Measurements from ENCODE around the gene UPK1A. TPM values are rescaled to one million over a fixed set of nuclear protein-coding genes. Genes with fewer than 3 reads are reported as not detected.

Gene UPK1A
- total and polyA plus RNA-seq, 10 of the 15 experiments (the other 5 are each of a cell fraction or from before 2014, with no cell fraction given), result 0.15 to 1.9 (median 0.26) TPM; not detected in 7

DNA sequence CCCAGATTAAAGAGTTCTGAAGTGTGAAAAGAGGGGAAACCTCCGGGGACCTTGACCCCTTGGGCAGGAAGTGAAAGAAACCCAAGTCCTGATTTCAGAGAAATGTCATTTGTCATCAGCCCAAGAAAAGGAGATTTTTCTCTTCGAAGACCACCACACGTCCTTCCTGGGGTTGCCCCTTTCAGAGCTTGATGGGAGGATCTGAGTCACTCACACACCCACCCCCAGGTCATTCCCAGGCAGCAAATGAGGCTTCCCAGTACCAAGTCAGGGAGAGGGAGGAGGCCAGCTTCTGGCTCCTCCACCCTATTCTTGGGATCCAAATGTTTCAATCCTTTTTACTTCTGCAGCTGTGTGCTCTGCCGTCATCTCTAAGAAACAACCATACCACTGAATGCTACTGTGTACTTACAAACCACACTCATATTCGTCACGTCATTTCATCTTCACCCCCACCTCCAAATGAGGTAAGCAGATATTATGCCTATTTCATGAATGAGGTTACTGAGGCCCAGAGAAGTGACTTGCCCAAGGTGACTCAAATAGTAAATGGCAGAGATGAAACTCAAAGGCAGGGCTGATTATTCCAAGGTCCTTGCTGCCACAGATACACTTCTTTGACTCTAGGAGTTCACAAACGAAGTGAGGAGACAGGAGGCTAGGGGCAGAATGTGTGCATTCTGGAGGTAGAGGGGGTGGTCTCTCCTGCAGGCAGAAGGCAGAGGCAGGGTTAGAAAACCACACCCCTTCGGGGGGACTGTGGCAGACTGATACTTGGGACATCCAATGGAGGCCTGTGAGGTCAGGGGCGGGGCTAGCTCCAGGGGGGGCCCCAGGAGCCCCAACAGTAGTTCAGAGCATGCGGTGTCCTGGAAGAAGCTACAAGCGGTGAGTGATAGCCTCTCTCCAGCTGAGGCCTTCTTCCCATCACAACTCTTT lies 46.5 kb downstream of the UPK1A start:
- under 1% methylated on average over 11 of the region's 11 CpGs for WGBS (ENCODE audit: insufficient coverage, insufficient replicate concordance, low lambda C conversion rate, missing lambda C conversion rate)
- RAD21 ChIA-PET (ENCODE audit: unreplicated experiment), result interaction anchor here (0.5 to 6.3 kb wide), 11 partner anchors 14 to 218 kb away, joined by 3 to 430 read pairs (median 7); partner anchors contain the start of genes IGFLR1, LIN37 and ZBTB32
- Histone ChIP-seq H3K9me3 (replicated peaks; ENCODE audit: control insufficient read depth, insufficient read depth, low read length) (no peaks in the 10 kb centered on the region), H3K27me3 (replicated peaks in 1 of 2; ENCODE audit: control insufficient read depth in 2 of 2, insufficient read depth in 2 of 2, low read length in 1 of 2) (no peaks in the 10 kb centered on the region), H3K9ac (ENCODE audit: control insufficient read depth, insufficient read depth, low read length) (peak overlapping the region; percentile 77), H4K20me1 (ENCODE audit: control insufficient read depth, insufficient read depth) (no peaks in the 10 kb centered on the region), H3K4me3 (peak overlapping the region; percentile 82), H3K79me2 (ENCODE audit: control insufficient read depth, insufficient read depth, low read length) (peaks cover 49% of the 10 kb centered on the region), H2AFZ (ENCODE audit: control insufficient read depth, low read depth, low read length) (peak overlapping the region; percentile 8), H3K4me1 (ENCODE audit: control insufficient read depth, insufficient read depth, low read length) (peaks cover 43% of the 10 kb centered on the region), H3K4me2 (ENCODE audit: control insufficient read depth, insufficient read depth) (peak overlapping the region; percentile 99), H3K36me3 (ENCODE audit: control insufficient read depth in 2 of 2, insufficient read depth in 2 of 2, low read length in 1 of 2) (no peaks in the 10 kb centered on the region; a peak in 1 of 4 replicates), H3K27ac (ENCODE audit: control insufficient read depth, insufficient read depth) (peak overlapping the region; percentile 95)
- BruUV-seq (replicated peaks), result TSS peak; percentile 78
- POLR2A ChIA-PET, result interaction anchor here (0.5 to 12.1 kb wide), 14 partner anchors 14 to 367 kb away, joined by 3 to 516 read pairs (median 4); partner anchors contain the start of genes IGFLR1, LIN37, PSENEN and U2AF1L4
- peak; percentile 82 for DNase-seq (ENCODE audit: low read depth, low spot score)
- SMC1A ChIA-PET (ENCODE audit: uncharacterized antibody, unreplicated experiment), result interaction anchor here (0.7 to 6.3 kb wide), 8 partner anchors 15 to 336 kb away, joined by 3 to 375 read pairs (median 5); partner anchors contain the start of genes COX6B1, IGFLR1, PSENEN and U2AF1L4
- FAIRE-seq, result peak; percentile 77
- peak; percentile 32 for ATAC-seq
- CTCF ChIA-PET, result interaction anchor here (1.1 to 7.3 kb wide), 8 partner anchors 11 to 196 kb away, joined by 3 to 271 read pairs (median 6); partner anchors contain the start of genes IGFLR1, PSENEN and U2AF1L4
- intact Hi-C loops (cut with micrococcal nuclease; ENCODE audit: unreplicated experiment), result loop anchor here (5.0 kb wide), 1 partner anchor 189 kb away; the partner anchor contains the start of genes HCST and NFKBID
- in situ Hi-C loops (cut with MboI), result no loop called here
- TF ChIP-seq, protein P1, sequence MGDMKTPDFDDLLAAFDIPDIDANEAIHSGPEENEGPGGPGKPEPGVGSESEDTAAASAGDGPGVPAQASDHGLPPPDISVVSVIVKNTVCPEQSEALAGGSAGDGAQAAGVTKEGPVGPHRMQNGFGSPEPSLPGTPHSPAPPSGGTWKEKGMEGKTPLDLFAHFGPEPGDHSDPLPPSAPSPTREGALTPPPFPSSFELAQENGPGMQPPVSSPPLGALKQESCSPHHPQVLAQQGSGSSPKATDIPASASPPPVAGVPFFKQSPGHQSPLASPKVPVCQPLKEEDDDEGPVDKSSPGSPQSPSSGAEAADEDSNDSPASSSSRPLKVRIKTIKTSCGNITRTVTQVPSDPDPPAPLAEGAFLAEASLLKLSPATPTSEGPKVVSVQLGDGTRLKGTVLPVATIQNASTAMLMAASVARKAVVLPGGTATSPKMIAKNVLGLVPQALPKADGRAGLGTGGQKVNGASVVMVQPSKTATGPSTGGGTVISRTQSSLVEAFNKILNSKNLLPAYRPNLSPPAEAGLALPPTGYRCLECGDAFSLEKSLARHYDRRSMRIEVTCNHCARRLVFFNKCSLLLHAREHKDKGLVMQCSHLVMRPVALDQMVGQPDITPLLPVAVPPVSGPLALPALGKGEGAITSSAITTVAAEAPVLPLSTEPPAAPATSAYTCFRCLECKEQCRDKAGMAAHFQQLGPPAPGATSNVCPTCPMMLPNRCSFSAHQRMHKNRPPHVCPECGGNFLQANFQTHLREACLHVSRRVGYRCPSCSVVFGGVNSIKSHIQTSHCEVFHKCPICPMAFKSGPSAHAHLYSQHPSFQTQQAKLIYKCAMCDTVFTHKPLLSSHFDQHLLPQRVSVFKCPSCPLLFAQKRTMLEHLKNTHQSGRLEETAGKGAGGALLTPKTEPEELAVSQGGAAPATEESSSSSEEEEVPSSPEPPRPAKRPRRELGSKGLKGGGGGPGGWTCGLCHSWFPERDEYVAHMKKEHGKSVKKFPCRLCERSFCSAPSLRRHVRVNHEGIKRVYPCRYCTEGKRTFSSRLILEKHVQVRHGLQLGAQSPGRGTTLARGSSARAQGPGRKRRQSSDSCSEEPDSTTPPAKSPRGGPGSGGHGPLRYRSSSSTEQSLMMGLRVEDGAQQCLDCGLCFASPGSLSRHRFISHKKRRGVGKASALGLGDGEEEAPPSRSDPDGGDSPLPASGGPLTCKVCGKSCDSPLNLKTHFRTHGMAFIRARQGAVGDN (IDR thresholded peaks at IDR 0.05), result no peak; the same call in 1 of the 2 replicates
- TF ChIP-seq, protein P2, sequence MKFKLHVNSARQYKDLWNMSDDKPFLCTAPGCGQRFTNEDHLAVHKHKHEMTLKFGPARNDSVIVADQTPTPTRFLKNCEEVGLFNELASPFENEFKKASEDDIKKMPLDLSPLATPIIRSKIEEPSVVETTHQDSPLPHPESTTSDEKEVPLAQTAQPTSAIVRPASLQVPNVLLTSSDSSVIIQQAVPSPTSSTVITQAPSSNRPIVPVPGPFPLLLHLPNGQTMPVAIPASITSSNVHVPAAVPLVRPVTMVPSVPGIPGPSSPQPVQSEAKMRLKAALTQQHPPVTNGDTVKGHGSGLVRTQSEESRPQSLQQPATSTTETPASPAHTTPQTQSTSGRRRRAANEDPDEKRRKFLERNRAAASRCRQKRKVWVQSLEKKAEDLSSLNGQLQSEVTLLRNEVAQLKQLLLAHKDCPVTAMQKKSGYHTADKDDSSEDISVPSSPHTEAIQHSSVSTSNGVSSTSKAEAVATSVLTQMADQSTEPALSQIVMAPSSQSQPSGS (IDR thresholded peaks at IDR 0.05; ENCODE audit: low read length), result peak; percentile 95
- TF ChIP-seq YY1 (IDR thresholded peaks at IDR 0.05; ENCODE audit: low read depth, low read length) (peak; percentile 11; the same call in 1 of the 2 replicates), FOXK2 (IDR thresholded peaks at IDR 0.05) (no peak), MEF2B (IDR thresholded peaks at IDR 0.05; ENCODE audit: partially characterized antibody, poor library complexity, severe bottlenecking) (peak; percentile 74), LARP7 (IDR thresholded peaks at IDR 0.05) (peak; percentile 48; the same call in 1 of the 2 replicates), ZNF217 (IDR thresholded peaks at IDR 0.05) (no peak), WRNIP1 (IDR thresholded peaks at IDR 0.05; ENCODE audit: borderline replicate concordance, low read depth, low read length) (no peak), GATAD2B (conservative IDR thresholded peaks at IDR 0.05; ENCODE audit: low read depth) (no peak), SMAD1 (IDR thresholded peaks at IDR 0.05; ENCODE audit: low read depth, partially characterized antibody) (peak; percentile 58), PAX8 (IDR thresholded peaks at IDR 0.05) (no peak), JUNB (IDR thresholded peaks at IDR 0.05) (peak; percentile 90), FOS (IDR thresholded peaks at IDR 0.05; ENCODE audit: borderline replicate concordance, extremely low read depth, insufficient read length) (no peak), EP300 (IDR thresholded peaks at IDR 0.05; ENCODE audit: borderline replicate concordance in 1 of 2, control insufficient read depth in 1 of 2, low read depth in 2 of 2, low read length in 2 of 2) (peak in 1 of 2 experiments; percentile 47; a peak in 1 of 4 replicates), POLR2AphosphoS2 (IDR thresholded peaks at IDR 0.05; ENCODE audit: low read depth, low read length) (no peak; the same call in 1 of the 2 replicates), TCF12 (IDR thresholded peaks at IDR 0.05; ENCODE audit: low read depth, low read length) (no peak)
- TF ChIP-seq, protein P3, sequence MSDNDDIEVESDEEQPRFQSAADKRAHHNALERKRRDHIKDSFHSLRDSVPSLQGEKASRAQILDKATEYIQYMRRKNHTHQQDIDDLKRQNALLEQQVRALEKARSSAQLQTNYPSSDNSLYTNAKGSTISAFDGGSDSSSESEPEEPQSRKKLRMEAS (IDR thresholded peaks at IDR 0.05; ENCODE audit: low read depth, low read length), result peak; percentile 56
